K562 (cell line): Measurements from ENCODE around the gene FLAD1. TPM values are rescaled to one million over a fixed set of nuclear protein-coding genes. Genes with fewer than 3 reads are reported as not detected.

Experiments
- ARID1B ChIP-seq: fragments of 450-650 bp; IDR thresholded peaks from 2 replicates; pipeline ENCODE4 v1.6.1; 2016; ENCODE audit warnings: antibody characterized with exemption, mild to moderate bottlenecking, inconsistent platforms
- CBFA2T3 ChIP-seq: fragments of 450-650 bp; IDR thresholded peaks from 2 replicates; pipeline ENCODE4 v1.6.1; 2017
- CSDE1 ChIP-seq, 2 experiments: fragments of 450-650 bp; IDR thresholded peaks; 2 replicates each; pipeline ENCODE4 v1.6.1; 2016; ENCODE audit warnings: mild to moderate bottlenecking in 1 of 2
- CUX1 ChIP-seq: fragments of 200-800 bp; sonication (Bioruptor generic); IDR thresholded peaks from 2 replicates; pipeline ENCODE4 v1.6.1; 2016; ENCODE audit warnings: missing genetic modification characterization, missing compliant biosample characterization
- GABPB1 ChIP-seq: sonication (generic); formaldehyde crosslinking; IDR thresholded peaks from 2 replicates; pipeline ENCODE4 v1.8.0; 2022; ENCODE audit warnings: mild to moderate bottlenecking, missing genetic modification reagents
- SRF ChIP-seq, 2 experiments: fragments of 250-450, 450-650 bp in 1 of 2; sonication (Bioruptor Pico) in 1 of 2; sonication (generic) in 1 of 2; formaldehyde crosslinking; IDR thresholded peaks; 2 replicates each; pipeline versions ENCODE4 v1.5.0 to v1.5.1; 2020 to 2022; ENCODE audit warnings: mild to moderate bottlenecking in 1 of 2, missing genetic modification reagents in 1 of 2
- TFAP4 ChIP-seq: sonication (generic); formaldehyde crosslinking; IDR thresholded peaks from 2 replicates; pipeline ENCODE4 v1.8.0; 2022; ENCODE audit warnings: missing genetic modification reagents, mild to moderate bottlenecking, moderate library complexity, borderline replicate concordance
- polyA plus RNA-seq, 8 experiments: library from polyadenylated mRNA; depleted of rRNA in 4 of 8; stranded (reverse) in 5 of 8; unstranded in 3 of 8; fragments of >200 nt; fragmentation: Nextera tagmentation in 2 of 8; fragmentation: Illumina TruSeq in 1 of 8; extraction: Ambion mirVana in 2 of 8; extraction: Trizol in 1 of 8; gene quantifications; 2 replicates each; pipeline versions ENCODE4 v1.2.1 to v1.2.3, GENCODE V29; 2011 to 2014; ENCODE audit warnings: inconsistent platforms in 1 of 8, missing spikeins in 1 of 8
- total RNA-seq, 7 experiments: library from RNA; depleted of rRNA in 6 of 7; stranded (reverse); fragments of >200 nt in 6 of 7; fragmentation: Illumina TruSeq in 2 of 7; extraction: Trizol in 2 of 7; gene quantifications; 2 replicates each; pipeline versions ENCODE4 v1.2.1 to v1.2.3, GENCODE V29; 2011 to 2021; ENCODE audit warnings: low replicate concordance in 1 of 7
- TF ChIP-seq, protein P1 (sequence below): sonication (generic); formaldehyde crosslinking; IDR thresholded peaks from 2 replicates; pipeline ENCODE4 v1.9.0; 2022; ENCODE audit warnings: mild to moderate bottlenecking, missing genetic modification reagents

The FLAD1 gene
- total and polyA plus RNA-seq, 9 of the 15 experiments (the other 6 are each of a cell fraction or from before 2014, with no cell fraction given): 24.9 to 85.8 (median 67.0) TPM

DNA sequence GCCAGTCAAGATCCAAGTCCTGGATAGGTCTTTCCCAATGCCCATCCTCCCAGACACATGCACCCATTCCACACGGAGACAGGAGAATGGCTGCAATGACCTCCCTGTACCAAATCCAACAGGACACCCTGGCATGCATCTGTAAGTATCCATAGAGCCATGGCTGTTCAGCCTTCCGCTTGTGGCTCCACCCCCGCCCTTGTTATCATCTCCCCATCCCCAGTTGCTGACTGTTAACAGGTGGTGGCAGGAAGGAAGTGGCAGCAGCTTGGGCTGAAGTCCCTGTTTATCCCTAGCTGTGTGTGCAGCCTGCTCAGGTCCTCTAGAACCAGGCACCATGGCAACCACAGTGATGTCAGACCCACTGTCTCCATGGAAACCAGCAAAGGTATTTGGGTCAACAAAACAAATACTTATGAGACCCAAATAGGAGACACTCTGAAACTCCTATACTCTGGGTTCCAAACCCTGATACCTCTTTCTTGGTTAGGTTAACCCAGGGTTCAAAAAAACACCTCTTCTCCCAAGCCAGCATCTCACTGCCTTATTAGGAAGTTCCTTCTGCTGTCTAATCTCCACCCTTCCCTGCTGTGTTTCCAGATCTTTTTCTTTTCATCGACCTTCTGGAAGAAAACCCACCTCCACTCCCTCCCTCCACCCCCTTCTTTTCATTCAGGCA, 28.0 kb upstream of the FLAD1 start (continued):
- TF ChIP-seq TFAP4 (CRISPR knock-in tag) (peak; percentile 79), CBFA2T3 (peak; percentile 49; the same call in 1 of the 2 replicates), ARID1B (peak; percentile 8; the same call in 1 of the 2 replicates), CSDE1 (IDR thresholded peaks at IDR 0.05) (peak in 1 of 2 experiments; percentile 67; a peak in 1 of 4 replicates), CUX1 (CRISPR knock-in tag) (no peak), SRF (CRISPR knock-in tag; IDR thresholded peaks at IDR 0.05) (no peak), GABPB1 (CRISPR knock-in tag) (0 out of 2 replicates have a peak, but pooled peaks have one; percentile 2)
- TF ChIP-seq, protein P1, sequence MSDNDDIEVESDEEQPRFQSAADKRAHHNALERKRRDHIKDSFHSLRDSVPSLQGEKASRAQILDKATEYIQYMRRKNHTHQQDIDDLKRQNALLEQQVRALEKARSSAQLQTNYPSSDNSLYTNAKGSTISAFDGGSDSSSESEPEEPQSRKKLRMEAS (CRISPR knock-in tag): peak; percentile 12; the same call in 1 of the 2 replicates
- TF ChIP-seq, all 486 proteins: peak for 33
